Measurements from ENCODE around the gene EHBP1L1. TPM values are rescaled to one million over a fixed set of nuclear protein-coding genes. Genes with fewer than 3 reads are reported as not detected.

The EHBP1L1 gene
- total and polyA plus RNA-seq, 4 donors, result 1.1 to 120 (median 10.0) TPM

DNA sequence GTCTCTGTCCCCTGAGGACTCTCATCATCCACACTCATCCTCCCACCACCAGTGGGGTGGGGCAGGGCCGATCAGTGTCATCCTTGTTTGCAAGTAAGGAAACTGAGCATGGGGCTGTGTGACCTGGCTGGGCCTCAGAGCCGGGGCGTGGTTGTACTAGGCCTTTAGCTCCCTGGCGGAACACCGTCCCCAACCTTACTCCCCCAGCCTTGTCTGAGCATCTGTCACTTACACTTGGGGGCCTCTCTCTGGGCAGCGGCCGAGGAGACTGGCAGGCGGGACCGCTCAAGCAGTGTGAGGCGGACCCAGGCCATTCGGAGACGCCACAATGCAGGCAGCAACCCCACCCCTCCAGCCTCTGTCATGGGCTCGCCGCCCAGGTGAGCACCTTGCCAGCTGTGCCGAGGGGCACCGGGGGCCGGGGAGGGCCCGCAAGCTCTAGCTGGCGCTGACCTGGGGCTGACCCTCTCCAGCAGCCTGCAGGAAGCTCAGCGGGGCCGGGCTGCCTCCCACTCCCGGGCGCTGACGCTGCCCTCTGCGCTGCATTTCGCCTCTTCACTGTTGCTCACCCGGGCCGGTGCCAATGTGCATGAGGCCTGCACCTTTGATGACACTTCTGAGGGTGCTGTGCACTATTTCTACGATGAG lies 43.6 kb downstream of the EHBP1L1 start (continued):
- TF ChIP-seq, protein P1, sequence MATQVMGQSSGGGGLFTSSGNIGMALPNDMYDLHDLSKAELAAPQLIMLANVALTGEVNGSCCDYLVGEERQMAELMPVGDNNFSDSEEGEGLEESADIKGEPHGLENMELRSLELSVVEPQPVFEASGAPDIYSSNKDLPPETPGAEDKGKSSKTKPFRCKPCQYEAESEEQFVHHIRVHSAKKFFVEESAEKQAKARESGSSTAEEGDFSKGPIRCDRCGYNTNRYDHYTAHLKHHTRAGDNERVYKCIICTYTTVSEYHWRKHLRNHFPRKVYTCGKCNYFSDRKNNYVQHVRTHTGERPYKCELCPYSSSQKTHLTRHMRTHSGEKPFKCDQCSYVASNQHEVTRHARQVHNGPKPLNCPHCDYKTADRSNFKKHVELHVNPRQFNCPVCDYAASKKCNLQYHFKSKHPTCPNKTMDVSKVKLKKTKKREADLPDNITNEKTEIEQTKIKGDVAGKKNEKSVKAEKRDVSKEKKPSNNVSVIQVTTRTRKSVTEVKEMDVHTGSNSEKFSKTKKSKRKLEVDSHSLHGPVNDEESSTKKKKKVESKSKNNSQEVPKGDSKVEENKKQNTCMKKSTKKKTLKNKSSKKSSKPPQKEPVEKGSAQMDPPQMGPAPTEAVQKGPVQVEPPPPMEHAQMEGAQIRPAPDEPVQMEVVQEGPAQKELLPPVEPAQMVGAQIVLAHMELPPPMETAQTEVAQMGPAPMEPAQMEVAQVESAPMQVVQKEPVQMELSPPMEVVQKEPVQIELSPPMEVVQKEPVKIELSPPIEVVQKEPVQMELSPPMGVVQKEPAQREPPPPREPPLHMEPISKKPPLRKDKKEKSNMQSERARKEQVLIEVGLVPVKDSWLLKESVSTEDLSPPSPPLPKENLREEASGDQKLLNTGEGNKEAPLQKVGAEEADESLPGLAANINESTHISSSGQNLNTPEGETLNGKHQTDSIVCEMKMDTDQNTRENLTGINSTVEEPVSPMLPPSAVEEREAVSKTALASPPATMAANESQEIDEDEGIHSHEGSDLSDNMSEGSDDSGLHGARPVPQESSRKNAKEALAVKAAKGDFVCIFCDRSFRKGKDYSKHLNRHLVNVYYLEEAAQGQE (IDR thresholded peaks at IDR 0.05), result no peak

DNA sequence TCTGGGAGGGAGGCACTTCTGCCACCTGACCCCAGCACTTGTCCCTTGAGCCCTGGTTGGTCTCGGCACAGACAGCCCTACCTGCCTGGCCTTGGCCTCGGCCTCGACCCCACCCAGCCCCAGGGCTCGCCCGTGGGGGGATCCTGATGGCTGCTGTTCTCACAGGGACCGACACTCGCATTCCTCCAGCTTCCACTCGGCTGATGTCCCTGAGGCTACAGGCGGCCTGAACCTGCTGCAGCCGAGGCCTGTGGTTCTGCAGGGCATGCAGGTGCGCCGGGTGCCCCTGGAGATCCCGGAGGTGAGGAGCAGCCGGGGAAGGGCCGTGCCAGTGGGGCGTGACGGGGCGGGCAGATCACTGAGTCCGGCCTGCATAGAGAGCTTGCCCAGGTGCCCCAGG lies 44.8 kb downstream of the EHBP1L1 start:
- Histone ChIP-seq H3K9ac (ENCODE audit: low read depth in 1 of 2, low read length in 2 of 2) (no peak overlapping the region), H3K27me3 (ENCODE audit: control insufficient read depth in 4 of 4, insufficient read depth in 4 of 4, low read length in 3 of 4) (no peaks in the 10 kb centered on the region), H3K9me3 (ENCODE audit: control insufficient read depth in 4 of 4, low read length in 3 of 4) (no peaks in the 10 kb centered on the region), H3K36me3 (ENCODE audit: control insufficient read depth in 4 of 4, insufficient read depth in 3 of 4, low read depth in 1 of 4, low read length in 3 of 4) (peaks cover 14 to 51% (median 18%) of the 10 kb centered on the region in 4 donors), H3K4me1 (ENCODE audit: control insufficient read depth in 4 of 4, insufficient read depth in 4 of 4, low read length in 3 of 4) (peaks cover 5 to 17% (median 13%) of the 10 kb centered on the region in 4 donors), H3K27ac (ENCODE audit: low read depth in 1 of 2, low read length in 2 of 2) (no peak overlapping the region), H3K4me3 (ENCODE audit: low read depth in 1 of 3, low read length in 3 of 3) (no peak overlapping the region)
- no peak for TF ChIP-seq SP1 (IDR thresholded peaks at IDR 0.05)
- TF ChIP-seq TAF1 (conservative IDR thresholded peaks at IDR 0.05), result no peak
- TF ChIP-seq, protein P2, sequence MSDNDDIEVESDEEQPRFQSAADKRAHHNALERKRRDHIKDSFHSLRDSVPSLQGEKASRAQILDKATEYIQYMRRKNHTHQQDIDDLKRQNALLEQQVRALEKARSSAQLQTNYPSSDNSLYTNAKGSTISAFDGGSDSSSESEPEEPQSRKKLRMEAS (IDR thresholded peaks at IDR 0.05), result no peak
- no peak for TF ChIP-seq EGR1 (IDR thresholded peaks at IDR 0.05; ENCODE audit: low read depth in 2 of 2)
- no peak for TF ChIP-seq RAD21 (IDR thresholded peaks at IDR 0.05)
- TF ChIP-seq, protein P3, sequence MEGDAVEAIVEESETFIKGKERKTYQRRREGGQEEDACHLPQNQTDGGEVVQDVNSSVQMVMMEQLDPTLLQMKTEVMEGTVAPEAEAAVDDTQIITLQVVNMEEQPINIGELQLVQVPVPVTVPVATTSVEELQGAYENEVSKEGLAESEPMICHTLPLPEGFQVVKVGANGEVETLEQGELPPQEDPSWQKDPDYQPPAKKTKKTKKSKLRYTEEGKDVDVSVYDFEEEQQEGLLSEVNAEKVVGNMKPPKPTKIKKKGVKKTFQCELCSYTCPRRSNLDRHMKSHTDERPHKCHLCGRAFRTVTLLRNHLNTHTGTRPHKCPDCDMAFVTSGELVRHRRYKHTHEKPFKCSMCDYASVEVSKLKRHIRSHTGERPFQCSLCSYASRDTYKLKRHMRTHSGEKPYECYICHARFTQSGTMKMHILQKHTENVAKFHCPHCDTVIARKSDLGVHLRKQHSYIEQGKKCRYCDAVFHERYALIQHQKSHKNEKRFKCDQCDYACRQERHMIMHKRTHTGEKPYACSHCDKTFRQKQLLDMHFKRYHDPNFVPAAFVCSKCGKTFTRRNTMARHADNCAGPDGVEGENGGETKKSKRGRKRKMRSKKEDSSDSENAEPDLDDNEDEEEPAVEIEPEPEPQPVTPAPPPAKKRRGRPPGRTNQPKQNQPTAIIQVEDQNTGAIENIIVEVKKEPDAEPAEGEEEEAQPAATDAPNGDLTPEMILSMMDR (IDR thresholded peaks at IDR 0.05; ENCODE audit: low read depth, low read length, missing input control), result no peak
- TF ChIP-seq, protein P4, sequence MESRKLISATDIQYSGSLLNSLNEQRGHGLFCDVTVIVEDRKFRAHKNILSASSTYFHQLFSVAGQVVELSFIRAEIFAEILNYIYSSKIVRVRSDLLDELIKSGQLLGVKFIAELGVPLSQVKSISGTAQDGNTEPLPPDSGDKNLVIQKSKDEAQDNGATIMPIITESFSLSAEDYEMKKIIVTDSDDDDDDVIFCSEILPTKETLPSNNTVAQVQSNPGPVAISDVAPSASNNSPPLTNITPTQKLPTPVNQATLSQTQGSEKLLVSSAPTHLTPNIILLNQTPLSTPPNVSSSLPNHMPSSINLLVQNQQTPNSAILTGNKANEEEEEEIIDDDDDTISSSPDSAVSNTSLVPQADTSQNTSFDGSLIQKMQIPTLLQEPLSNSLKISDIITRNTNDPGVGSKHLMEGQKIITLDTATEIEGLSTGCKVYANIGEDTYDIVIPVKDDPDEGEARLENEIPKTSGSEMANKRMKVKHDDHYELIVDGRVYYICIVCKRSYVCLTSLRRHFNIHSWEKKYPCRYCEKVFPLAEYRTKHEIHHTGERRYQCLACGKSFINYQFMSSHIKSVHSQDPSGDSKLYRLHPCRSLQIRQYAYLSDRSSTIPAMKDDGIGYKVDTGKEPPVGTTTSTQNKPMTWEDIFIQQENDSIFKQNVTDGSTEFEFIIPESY (IDR thresholded peaks at IDR 0.05), result no peak
- TF ChIP-seq NR2F2 (IDR thresholded peaks at IDR 0.05), result no peak
- no peak for DNase-seq (ENCODE audit: low spot score)
- 96% methylated on average over 19 of the region's 19 CpGs for WGBS

DNA sequence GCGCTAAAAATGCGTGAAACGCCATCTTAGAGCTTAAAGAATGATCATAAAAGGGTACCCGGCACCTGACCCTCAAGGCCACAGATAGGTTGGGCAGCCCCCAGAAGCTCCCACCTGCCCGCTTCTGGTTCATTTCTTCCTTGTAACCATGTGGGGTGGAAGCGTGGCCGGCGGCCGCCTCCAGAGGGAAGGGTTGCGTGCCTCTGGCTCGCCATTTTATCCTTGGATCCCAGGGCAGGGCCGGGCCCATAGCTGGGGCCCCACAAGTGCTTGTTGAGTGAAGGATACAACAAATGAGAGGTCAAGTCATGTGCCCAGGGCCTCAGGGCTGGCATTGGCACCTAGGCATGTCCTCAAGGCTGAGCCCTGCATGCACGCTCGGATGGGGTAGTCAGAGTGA lies 45.6 kb downstream of the EHBP1L1 start:
- no peaks in the 10 kb centered on the region for H3K27me3 ChIP-seq (ENCODE audit: control insufficient read depth in 4 of 4, insufficient read depth in 4 of 4, low read length in 3 of 4)
- no peak overlapping the region for H3K4me3 ChIP-seq (ENCODE audit: low read depth in 1 of 3, low read length in 3 of 3)
- H3K9ac ChIP-seq (ENCODE audit: low read depth in 1 of 2, low read length in 2 of 2), result no peak overlapping the region
- WGBS, result 98% methylated on average over 14 of the region's 14 CpGs
- no peak for DNase-seq (ENCODE audit: low spot score)
- no peaks in the 10 kb centered on the region for H3K9me3 ChIP-seq (ENCODE audit: control insufficient read depth in 4 of 4, low read length in 3 of 4)
- peaks cover 16 to 58% (median 18%) of the 10 kb centered on the region in 4 donors for H3K36me3 ChIP-seq (ENCODE audit: control insufficient read depth in 4 of 4, insufficient read depth in 3 of 4, low read depth in 1 of 4, low read length in 3 of 4)
- H3K4me1 ChIP-seq (ENCODE audit: control insufficient read depth in 4 of 4, insufficient read depth in 4 of 4, low read length in 3 of 4), result peaks cover 5 to 13% (median 11%) of the 10 kb centered on the region in 4 donors
- TF ChIP-seq, protein P5, sequence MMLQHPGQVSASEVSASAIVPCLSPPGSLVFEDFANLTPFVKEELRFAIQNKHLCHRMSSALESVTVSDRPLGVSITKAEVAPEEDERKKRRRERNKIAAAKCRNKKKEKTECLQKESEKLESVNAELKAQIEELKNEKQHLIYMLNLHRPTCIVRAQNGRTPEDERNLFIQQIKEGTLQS (IDR thresholded peaks at IDR 0.05), result no peak
- TF ChIP-seq SP1 (IDR thresholded peaks at IDR 0.05) (no peak), FOXA1 (IDR thresholded peaks at IDR 0.05) (no peak), JUND (IDR thresholded peaks at IDR 0.05) (no peak), EGR1 (IDR thresholded peaks at IDR 0.05; ENCODE audit: low read depth in 2 of 2) (no peak), YY1 (IDR thresholded peaks at IDR 0.05) (no peak), HNF4G (IDR thresholded peaks at IDR 0.05) (no peak), GABPA (IDR thresholded peaks at IDR 0.05 in 1 of 2, conservative IDR thresholded peaks at IDR 0.05 in 1 of 2) (no peak)
- TF ChIP-seq, protein P3 (IDR thresholded peaks at IDR 0.05; ENCODE audit: low read depth, low read length, missing input control), result no peak
- TF ChIP-seq, protein P2 (IDR thresholded peaks at IDR 0.05), result no peak
- H3K27ac ChIP-seq (ENCODE audit: low read depth in 1 of 2, low read length in 2 of 2), result no peak overlapping the region

Data from liver (tissue), 9 donors.